OCI-LY1 (cell line): ENCODE results near the gene RNU7-1.

Experiments used
- CTCF ChIP-seq: fragments of 200-600 bp; sonication (generic), shearing (Covaris generic); IDR thresholded peaks from 2 replicates; pipeline ENCODE4 v1.5.1; 2017; ENCODE audit warnings: mild to moderate bottlenecking, antibody characterized with exemption, low read length, moderate library complexity, mixed read lengths
- EZH2 ChIP-seq: fragments of 200-600 bp; sonication (generic), shearing (Covaris generic); IDR thresholded peaks from 2 replicates; pipeline ENCODE4 v1.8.0; 2017; ENCODE audit warnings: borderline replicate concordance, mixed run types, mild to moderate bottlenecking, antibody characterized with exemption, low read length, moderate library complexity, mixed read lengths

DNA sequence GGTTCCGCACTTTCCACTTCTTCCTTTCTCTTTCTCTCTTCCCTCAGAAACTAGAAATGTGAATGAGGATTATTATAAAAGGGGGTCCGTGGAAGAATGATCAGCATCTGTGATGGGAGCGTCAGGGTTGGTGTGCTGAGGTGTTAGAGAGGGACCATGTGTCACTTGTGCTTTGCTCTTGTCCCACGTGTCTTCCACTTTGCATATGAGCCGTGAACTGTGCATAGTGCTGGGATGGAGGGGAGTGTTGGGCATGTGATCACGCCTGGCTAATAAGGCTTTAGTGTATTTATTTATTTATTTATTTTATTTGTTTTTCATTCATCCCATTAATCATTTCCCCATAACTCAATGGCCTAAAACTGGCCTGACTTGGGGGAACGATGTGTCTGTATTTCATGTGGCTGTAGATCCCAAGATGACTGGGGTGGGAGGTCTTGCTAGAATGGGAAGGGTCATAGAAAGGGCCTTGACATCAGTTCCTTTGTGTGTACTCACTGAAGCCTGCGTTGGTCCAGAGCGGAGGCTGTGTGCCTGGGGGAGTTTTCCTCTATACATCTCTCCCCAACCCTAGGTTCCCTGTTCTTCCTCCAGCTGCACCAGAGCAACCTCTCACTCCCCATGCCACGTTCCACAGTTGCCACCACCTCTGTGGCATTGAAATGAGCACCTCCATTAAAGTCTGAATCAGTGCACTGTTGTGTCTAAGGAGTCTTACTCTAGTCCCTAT lies 20.4 kb upstream of the RNU7-1 start:
- no peak for TF ChIP-seq CTCF
- no peak for TF ChIP-seq EZH2
